Stomach (tissue), 4 donors: ENCODE results near the gene MFSD12.

ENCODE experiments used
- CTCF ChIP-seq, 7 experiments: fragments of 450-650 bp in 4 of 7; fragments of 200-600 bp in 3 of 7; sonication (generic) in 3 of 7; IDR thresholded peaks; one replicate each; pipeline ENCODE4 v1.5.1; 2016 to 2019; ENCODE audit warnings: antibody characterized with exemption in 7 of 7, control low read depth in 2 of 7, mild to moderate bottlenecking in 1 of 7
- EP300 ChIP-seq: sonication (generic); formaldehyde crosslinking; IDR thresholded peaks from one replicate; pipeline ENCODE4 v1.6.1; 2017; ENCODE audit warnings: antibody characterized with exemption

DNA sequence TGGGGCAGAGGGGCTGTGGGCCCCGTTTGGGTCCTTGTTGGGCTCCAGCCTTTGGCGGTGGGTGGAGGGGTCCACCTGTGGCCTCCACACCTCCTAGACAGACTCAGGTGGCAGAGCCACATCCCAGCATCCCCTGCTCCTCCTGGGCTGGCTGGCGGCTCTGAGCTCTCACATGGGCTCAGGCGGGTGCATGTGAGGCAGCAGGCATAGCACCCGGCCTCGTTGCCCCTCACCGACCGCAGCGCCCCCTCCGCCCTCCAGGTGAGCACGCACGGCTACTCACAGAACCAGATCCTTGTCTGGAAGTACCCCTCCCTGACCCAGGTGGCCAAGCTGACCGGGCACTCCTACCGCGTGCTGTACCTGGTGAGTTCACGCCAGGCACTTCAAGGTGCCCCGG, 24.4 kb downstream of the MFSD12 start:
- TF ChIP-seq CTCF (IDR thresholded peaks at IDR 0.05) (no peak), EP300 (no peak)
